ENCODE data around the gene RBMS1. TPM values are rescaled to one million over a fixed set of nuclear protein-coding genes. Genes with fewer than 3 reads are reported as not detected.

Gene RBMS1
- total and polyA plus RNA-seq, 2 donors (not counting 1 experiment from before 2014, with no cell fraction given): 18.0 to 36.7 TPM

- no peak overlapping the region for H3K4me2 ChIP-seq (replicated peaks; ENCODE audit: low read depth, low read length, poor library complexity, severe bottlenecking)
- no peaks in the 10 kb centered on the region for H3K79me2 ChIP-seq (ENCODE audit: control insufficient read depth, insufficient read depth, low read length)
- ATAC-seq (ENCODE audit: low read depth): no peak
- H3K4me3 ChIP-seq (ENCODE audit: control extremely low read depth in 1 of 5, extremely low read depth in 1 of 5, insufficient read depth in 1 of 5, low read depth in 2 of 5, low read length in 4 of 5): no peak overlapping the region
- TF ChIP-seq EZH2 (IDR thresholded peaks at IDR 0.05; ENCODE audit: borderline replicate concordance, insufficient read depth, low read depth, low read length, poor library complexity, severe bottlenecking) (no peak), CTCF (IDR thresholded peaks at IDR 0.05) (no peak)
- peaks cover 25% of the 10 kb centered on the region for H3K27me3 Mint-ChIP-seq
- WGBS (ENCODE audit: insufficient coverage): 92% methylated on average over 5 of the region's 7 CpGs
- H4K20me1 ChIP-seq (ENCODE audit: control insufficient read depth, insufficient read depth, low read length, poor library complexity, severe bottlenecking): no peaks in the 10 kb centered on the region
- no peak overlapping the region for H3K27ac ChIP-seq (ENCODE audit: low read length in 2 of 2)
- no peaks in the 10 kb centered on the region for H3K4me1 Mint-ChIP-seq
- no peak overlapping the region for H2AFZ ChIP-seq (ENCODE audit: insufficient read depth, low read depth, low read length, poor library complexity, severe bottlenecking)
- no peak overlapping the region for H3K4me3 Mint-ChIP-seq
- POLR2A ChIA-PET: no interaction called here
- H3K9me3 Mint-ChIP-seq (ENCODE audit: insufficient read depth): no peaks in the 10 kb centered on the region
- H3K9me3 ChIP-seq (ENCODE audit: control extremely low read depth in 1 of 3, control insufficient read depth in 2 of 3, insufficient read depth in 1 of 3, low read length in 2 of 3): no peaks in the 10 kb centered on the region
- intact Hi-C loops (cut with micrococcal nuclease): no loop called here
- CTCF ChIA-PET: no interaction called here
- H3K9ac ChIP-seq (ENCODE audit: low read length): no peak overlapping the region
- H3K36me3 ChIP-seq (replicated peaks in 1 of 2; ENCODE audit: control extremely low read depth in 1 of 2, control insufficient read depth in 1 of 2, extremely low read depth in 1 of 2, insufficient read depth in 2 of 2, low read length in 1 of 2): no peaks in the 10 kb centered on the region
- H3K4me1 ChIP-seq (ENCODE audit: control insufficient read depth in 2 of 2, insufficient read depth in 2 of 2, low read length in 2 of 2): no peaks in the 10 kb centered on the region
- DNase-seq: no peak
- H3K27ac Mint-ChIP-seq: no peak overlapping the region
- H3K27me3 ChIP-seq (replicated peaks in 1 of 4; ENCODE audit: control extremely low read depth in 1 of 4, control insufficient read depth in 3 of 4, insufficient read depth in 4 of 4, low read length in 3 of 4): peaks cover 0 to 3% (median 0%) of the 10 kb centered on the region in 4 experiments
Observed at GRCh38 chr2:160474891-160475787, 18.5 kb downstream of the RBMS1 start.

GRCh38 chr2:160474319-160474645 lies 19.3 kb downstream of the RBMS1 start:
- no peak overlapping the region for H3K4me3 ChIP-seq (ENCODE audit: control extremely low read depth in 1 of 5, extremely low read depth in 1 of 5, insufficient read depth in 1 of 5, low read depth in 2 of 5, low read length in 4 of 5)
- H3K27me3 Mint-ChIP-seq: peaks cover 28% of the 10 kb centered on the region
- H4K20me1 ChIP-seq (ENCODE audit: control insufficient read depth, insufficient read depth, low read length, poor library complexity, severe bottlenecking): no peaks in the 10 kb centered on the region
- no peak for TF ChIP-seq EZH2 (IDR thresholded peaks at IDR 0.05; ENCODE audit: borderline replicate concordance, insufficient read depth, low read depth, low read length, poor library complexity, severe bottlenecking)
- TF ChIP-seq CTCF (IDR thresholded peaks at IDR 0.05): no peak
- no peak overlapping the region for H3K4me2 ChIP-seq (replicated peaks; ENCODE audit: low read depth, low read length, poor library complexity, severe bottlenecking)
- intact Hi-C loops (cut with micrococcal nuclease): no loop called here
- H3K79me2 ChIP-seq (ENCODE audit: control insufficient read depth, insufficient read depth, low read length): no peaks in the 10 kb centered on the region
- ChIA-PET POLR2A (no interaction called here), CTCF (no interaction called here)
- no peaks in the 10 kb centered on the region for H3K9me3 ChIP-seq (ENCODE audit: control extremely low read depth in 1 of 3, control insufficient read depth in 2 of 3, insufficient read depth in 1 of 3, low read length in 2 of 3)
- no peaks in the 10 kb centered on the region for H3K9me3 Mint-ChIP-seq (ENCODE audit: insufficient read depth)
- peaks cover 0 to 3% (median 0%) of the 10 kb centered on the region in 4 experiments for H3K27me3 ChIP-seq (replicated peaks in 1 of 4; ENCODE audit: control extremely low read depth in 1 of 4, control insufficient read depth in 3 of 4, insufficient read depth in 4 of 4, low read length in 3 of 4)
- H3K4me1 Mint-ChIP-seq: no peaks in the 10 kb centered on the region
- ATAC-seq (ENCODE audit: low read depth) (no peak), DNase-seq (no peak)
- no CpG with 5 or more reads among the region's 6 CpGs for WGBS (ENCODE audit: insufficient coverage)
- no peak overlapping the region for H3K9ac ChIP-seq (ENCODE audit: low read length)
- H3K4me3 Mint-ChIP-seq: no peak overlapping the region
- no peak overlapping the region for H2AFZ ChIP-seq (ENCODE audit: insufficient read depth, low read depth, low read length, poor library complexity, severe bottlenecking)
- H3K27ac Mint-ChIP-seq: no peak overlapping the region
- no peak overlapping the region for H3K27ac ChIP-seq (ENCODE audit: low read length in 2 of 2)
- H3K36me3 ChIP-seq (replicated peaks in 1 of 2; ENCODE audit: control extremely low read depth in 1 of 2, control insufficient read depth in 1 of 2, extremely low read depth in 1 of 2, insufficient read depth in 2 of 2, low read length in 1 of 2): no peaks in the 10 kb centered on the region
- H3K4me1 ChIP-seq (ENCODE audit: control insufficient read depth in 2 of 2, insufficient read depth in 2 of 2, low read length in 2 of 2): no peaks in the 10 kb centered on the region
